HS-5 (cell line): ENCODE results near the gene LBHD2.

Source experiments
- DNase-seq: peaks from one replicate; pipeline ENCODE4 v3.0.0-alpha.2; 2012; ENCODE audit warnings: low read depth

The LBHD2 gene

DNA sequence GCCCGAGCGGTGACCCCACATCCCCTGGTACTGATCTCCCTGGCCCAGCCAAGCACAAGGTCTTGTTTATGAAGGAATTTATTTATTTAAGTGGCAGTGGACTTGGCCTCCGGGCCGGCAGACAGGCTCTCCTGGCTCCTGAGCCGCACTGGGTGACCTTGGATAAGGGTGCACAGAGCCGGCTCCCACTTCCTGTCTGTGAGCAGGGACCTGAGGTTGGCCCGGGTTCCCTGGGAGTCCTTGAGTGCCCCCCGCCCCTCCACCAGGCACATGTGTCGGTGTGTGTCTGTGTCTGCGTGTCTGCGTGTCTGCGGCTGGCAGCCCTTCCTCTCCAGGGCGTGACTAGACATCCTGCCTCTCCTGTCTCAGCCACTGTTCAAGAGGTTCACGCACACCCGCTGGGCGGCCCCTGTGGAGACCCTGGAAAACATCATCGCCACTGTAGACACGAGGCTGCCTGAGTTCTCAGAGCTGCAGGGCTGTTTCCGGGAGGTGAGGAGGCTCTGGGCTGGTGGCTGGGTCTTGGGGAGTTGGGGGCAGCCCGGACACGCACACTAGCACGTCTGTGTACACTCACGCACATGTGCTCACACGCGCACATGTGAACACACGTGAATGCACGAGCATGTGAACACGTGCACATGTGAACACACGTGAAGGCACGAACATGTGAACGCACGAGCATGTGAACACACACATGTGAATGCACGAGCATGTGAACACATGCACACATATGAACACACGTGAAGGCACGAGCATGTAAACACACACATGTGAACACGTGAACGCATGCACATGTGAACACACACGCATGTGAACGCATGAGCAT, 48.6 kb downstream of the LBHD2 start:
- no peak for DNase-seq

GRCh38 chr14:103133210-103134140, 49.5 kb downstream of the LBHD2 start:
- no peak for DNase-seq

DNA sequence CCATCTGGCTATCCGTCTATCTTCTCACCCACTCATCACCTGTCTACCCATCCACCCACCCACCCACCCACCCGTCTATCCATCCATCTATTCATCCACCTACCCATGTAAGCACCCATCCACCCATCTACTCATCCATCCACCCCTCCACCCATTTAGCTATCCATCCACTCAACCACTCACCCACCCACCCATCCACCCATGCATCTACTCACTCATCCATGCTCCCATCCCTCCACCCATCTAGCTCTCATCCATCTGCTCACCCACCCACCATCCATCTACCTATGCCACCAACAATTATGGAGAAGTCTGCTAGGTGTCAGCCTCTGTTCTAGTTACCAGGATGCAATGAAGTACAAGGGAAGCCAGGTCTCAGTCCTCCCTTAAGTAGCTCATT, 50.4 kb downstream of the LBHD2 start:
- DNase-seq, result no peak

DNA sequence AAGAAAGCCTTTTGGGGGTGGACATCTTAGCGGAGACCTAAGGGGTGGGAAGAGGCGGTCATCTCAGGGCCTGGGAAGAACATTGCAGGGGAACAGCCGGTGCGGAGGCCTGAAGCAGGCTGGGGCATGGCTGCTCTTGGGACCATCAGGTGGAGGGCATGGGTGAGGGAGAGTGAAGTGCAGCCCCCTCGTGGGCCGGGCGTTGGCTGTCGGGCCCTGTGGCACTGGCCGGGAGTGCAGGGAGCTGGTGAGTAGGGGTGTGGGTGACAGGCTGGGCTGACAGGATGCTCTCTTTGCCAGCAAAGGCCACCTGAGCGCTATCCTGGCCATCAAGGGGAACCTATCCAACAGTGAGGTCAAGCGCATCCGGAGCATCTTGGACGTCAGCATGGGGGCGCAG, 50.9 kb downstream of the LBHD2 start:
- DNase-seq, result no peak

DNA sequence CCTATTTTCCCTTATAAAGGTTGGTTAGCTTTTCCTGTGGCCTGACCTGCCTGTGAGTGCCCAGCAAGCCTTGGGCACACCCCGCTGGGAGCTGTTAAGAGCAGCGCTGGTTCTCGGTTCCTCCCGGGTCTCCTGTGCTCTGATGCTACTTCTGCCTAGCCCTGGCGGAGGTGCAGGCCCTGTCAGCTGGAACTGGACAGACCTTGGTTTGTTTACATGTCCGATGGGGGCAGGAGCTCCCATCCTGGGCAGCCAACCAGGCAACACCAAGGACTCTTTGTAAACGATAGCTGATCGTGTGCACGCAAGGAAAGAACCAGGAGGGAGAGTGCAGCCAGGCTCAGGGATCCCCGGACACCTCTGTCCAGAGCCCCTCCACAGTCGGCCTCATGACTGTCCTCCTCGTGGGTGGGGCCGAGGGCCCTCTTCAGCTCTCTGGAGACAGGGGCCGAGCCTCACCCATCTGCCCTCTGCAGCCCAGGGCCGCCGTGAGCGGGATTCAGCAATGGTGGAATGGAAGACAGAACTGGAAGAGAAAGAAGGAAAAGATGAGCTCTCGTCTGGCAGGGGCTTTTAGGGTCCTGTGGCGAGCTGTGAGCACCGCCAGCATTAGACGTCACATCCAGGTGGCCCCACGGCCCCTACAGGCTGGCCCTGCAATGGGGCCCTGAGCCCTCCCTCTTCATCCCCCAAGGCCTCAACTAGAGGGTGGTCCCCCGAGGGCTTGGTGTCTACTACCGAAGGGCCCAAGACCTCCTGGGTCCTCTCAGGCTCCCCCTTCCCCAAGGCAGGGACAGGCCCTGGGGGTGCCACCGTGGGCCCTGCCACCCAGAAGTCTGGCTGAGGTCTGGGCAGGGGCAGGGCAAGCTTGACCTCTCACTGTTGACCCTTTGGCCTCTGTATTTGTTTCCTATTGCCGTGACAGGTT, 51.6 kb downstream of the LBHD2 start:
- DNase-seq, result no peak

DNA sequence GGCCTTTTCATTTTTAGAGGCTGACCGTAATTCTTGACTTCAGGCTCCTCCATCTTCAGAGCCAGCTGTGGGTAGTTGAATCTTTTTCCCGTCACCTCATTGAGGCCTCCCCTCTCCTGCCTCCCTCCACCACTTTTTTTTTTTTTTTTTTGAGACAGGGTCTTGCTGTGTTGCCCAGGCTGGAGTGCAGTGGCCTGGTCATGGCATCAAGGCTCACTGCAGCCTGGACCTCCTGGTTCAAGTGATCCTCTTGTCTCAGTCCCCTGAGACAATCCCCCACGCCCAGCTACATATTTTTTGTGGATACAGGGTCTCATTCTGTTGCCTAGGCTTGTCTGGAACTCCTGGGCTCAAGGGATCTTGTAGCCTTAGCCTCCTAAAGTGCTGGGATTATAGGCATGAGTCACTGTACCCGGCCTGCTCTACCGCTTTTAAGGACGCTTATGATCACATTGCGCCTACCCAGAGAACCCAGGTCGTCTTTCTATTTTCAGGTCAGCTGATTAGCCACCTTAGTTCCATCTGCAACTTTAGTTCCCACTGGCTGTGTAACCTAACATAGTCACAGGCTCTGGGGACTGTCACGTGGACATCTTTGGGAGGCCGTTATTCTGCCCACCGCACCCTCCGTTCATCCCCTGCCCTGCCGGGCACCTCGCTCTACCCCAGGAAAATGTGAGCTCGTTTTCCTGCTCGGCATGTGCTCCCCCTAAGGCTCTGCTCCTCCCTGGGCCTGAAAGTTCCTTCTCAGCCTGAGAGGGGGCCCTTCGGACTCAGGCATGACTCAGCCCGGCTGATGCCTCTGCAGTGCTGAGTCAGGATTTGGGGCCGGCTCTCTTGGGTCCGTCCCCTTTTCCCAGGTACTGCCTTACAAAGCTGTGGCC, 52.6 kb downstream of the LBHD2 start:
- DNase-seq, result no peak

GRCh38 chr14:103137689-103138300, 53.8 kb downstream of the LBHD2 start:
- DNase-seq, result no peak

DNA sequence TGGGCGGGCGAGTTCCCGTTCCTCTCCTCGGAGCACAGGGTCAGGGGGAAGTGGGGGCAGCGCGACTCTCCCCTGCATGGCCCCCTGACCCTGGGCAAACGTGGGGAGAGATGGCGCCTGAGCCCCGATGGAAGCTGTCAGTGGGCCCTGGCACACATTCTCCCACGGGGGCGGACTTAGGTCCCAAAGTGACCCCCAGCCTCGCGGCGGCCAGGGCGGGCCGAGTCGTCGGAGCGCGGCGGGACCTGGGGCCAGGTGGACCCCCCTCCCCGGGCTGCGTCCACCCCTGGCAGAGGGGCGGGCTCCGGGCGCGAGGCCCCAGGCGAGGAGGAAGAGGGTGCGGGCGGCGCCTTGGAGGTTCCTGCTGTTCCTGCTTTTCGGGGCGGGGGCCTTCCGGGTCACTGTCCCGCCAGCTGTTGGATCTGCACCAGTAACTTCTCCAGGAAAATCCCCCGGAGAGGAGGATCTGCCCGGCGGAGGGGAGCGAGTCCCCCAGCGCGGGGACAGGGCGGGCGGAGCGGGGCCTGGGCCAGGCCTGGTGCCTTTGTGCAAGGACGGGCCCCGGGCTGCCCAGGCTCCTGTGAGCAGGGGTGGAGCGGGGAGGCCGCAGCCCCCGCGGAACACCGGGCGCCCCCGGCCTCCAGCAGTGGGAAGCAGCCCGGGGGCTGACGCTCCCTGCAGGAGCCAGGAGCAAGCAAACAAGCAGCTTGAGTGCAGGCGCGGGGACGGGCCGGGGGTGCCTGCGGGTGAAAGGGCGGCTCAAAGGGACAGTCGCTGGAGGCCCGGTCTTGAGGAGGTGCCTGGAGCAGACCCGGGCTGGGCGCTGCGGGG, 54.5 kb downstream of the LBHD2 start:
- DNase-seq, result no peak

- no peak for DNase-seq
Measured at GRCh38 chr14:103139132-103140025, 55.4 kb downstream of the LBHD2 start.
